ENCODE results near the gene DNAH8.

The DNAH8 gene

DNA sequence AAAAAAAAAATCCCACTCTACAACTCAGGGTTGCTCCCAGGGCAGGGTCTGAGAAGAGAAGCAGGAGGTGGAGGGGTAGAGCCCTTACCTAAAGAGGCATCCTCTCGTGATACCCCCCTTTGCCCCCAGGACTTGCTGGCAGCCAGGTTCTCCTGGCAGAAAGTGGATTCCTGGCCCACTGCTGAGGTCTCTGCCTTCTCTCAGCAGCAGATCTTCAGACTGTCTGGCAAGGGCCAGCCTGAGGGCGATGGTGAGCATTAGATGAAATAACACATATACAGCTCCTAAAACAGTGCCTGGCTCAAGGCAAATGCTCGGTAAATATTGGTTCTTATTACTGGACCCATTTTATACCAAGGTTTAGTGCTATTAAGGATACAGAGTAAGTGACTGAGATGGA, 328.7 kb downstream of the DNAH8 start:
- H3K27ac Mint-ChIP-seq: no peak overlapping the region
- ATAC-seq (replicated peaks) (no peak), DNase-seq (no peak)
- H3K4me3 Mint-ChIP-seq: no peak overlapping the region
- H3K27me3 Mint-ChIP-seq: peaks cover 28 to 84% of the 10 kb centered on the region in 2 donors
- no peaks in the 10 kb centered on the region for H3K36me3 Mint-ChIP-seq (ENCODE audit: insufficient read depth)
- H3K9me3 Mint-ChIP-seq: no peaks in the 10 kb centered on the region
- H3K4me1 Mint-ChIP-seq (ENCODE audit: low read depth in 2 of 2): no peaks in the 10 kb centered on the region

DNA sequence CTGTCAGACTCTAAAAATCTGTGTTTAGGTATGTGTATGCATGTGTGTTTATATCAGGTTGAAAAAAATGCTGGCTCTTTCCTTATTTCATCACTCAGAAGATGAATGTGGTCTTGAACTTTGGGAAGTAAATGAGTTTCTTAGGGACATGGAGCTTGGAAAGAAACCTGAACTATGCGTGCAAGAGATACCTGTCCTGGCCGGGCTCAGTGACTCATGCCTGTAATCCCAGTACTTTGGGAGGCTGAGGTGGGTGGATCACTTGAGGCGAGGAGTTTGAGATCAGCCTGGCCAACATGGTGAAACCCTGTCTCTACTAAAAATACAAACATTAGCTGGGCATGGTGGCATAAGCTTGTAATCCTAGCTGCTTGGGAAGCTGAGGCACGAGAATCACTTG, 329.1 kb downstream of the DNAH8 start:
- no peak for ATAC-seq (replicated peaks)
- Mint-ChIP-seq H3K27me3 (peaks cover 28 to 84% of the 10 kb centered on the region in 2 donors), H3K4me3 (no peak overlapping the region), H3K36me3 (ENCODE audit: insufficient read depth) (no peaks in the 10 kb centered on the region), H3K27ac (no peak overlapping the region), H3K9me3 (no peaks in the 10 kb centered on the region), H3K4me1 (ENCODE audit: low read depth in 2 of 2) (peaks cover 1 to 2% of the 10 kb centered on the region in 2 donors)
- DNase-seq: no peak

DNA sequence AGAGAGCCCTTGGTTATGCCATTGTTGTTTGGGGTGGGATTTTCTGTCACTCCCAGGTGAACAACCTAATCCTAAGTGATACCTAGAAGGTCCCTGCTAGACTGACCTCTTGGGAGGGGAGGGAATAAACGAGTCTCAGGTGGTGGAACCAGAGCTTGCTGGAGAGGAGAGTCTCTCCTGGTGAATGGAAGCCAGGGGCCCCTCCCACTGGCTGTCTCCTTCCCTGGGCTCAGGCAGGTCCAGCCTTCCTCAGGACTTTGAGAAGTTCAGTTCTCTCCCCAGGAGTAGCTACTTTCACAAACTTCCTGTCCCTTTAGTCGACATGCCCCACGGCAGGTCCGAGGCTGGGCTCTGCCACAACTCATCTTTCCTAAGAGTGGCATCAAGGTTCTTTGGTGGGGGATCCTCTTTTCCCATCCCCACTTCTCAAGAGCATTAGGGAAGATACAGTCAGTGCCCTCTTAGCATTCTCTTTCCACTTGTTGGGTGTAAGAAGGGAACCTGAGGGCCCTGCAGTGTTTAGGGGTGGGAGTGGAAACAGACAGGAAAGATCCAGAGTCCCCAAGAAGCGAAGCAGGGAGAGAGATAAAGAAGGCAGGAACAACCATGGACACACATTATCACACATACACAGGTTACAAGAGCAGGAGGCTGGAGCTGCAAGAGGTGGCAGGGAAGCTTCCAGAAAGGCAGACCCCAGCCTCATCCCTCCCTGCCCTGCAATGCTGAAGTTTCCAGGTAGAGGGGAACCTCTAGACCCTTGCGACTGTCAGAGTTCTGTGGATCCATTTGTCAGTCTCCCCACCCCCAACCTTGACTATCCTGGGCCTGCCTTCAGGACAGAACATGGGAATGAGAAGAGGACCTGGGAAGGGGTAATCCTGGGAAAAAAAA, 332.6 kb downstream of the DNAH8 start:
- H3K27ac Mint-ChIP-seq: no peak overlapping the region

DNA sequence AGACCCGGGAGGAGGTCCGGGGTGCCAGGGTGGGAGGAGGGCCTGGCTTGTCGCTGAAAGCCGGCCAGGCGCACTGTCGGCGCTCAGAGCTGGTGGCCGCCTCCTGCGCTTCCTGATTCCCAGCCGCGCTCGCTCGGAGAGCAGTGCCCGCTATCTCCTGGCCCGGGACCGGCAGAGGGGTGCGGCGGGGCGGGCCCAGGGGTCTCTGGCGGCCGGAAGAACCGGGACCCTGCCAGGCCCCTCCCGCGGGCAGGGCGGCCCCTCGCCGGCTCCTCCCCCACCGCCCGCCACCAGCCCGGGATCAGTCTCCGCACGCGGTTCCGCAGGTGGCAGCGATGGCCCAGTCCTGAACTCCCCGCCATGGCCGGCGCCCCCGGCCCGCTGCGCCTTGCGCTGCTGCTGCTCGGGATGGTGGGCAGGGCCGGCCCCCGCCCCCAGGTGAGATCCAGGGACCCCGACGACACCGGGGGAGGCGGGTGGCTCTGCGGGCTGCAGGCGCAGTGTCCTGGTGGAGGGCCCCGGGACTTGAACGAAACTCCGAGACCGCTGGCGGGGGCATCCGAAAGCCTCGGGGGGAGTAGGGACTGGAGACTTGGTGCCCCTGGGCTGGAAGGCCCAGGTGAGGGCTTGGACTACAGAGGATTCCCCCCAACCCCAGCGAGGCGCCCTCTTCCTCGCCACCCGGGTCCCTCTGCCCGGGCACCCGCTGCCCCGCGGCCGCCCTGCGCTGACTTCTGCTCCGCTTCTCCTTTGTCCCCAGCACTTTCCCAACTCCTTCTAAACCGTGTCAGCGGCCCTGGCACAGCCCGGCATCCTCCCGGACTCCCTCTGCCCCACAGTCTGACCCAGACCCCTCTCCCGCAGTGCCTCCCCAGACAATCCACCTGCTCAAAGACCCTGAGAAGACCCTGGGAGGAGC, 333.6 kb downstream of the DNAH8 start, which contains the start of gene GLP1R:
TSS of gene GLP1R (plus strand) at position 301 of the 919 bp plus-strand sequence. CDS start at position 361, 60 bp downstream.
- peaks cover 36 to 88% of the 10 kb centered on the region in 2 donors for H3K27me3 Mint-ChIP-seq
- H3K36me3 Mint-ChIP-seq (ENCODE audit: insufficient read depth): no peaks in the 10 kb centered on the region
- peak within 1 kb of the TSS; percentile 74 to 85 for H3K4me3 Mint-ChIP-seq
- H3K27ac Mint-ChIP-seq: peak within 1 kb of the TSS in 1 of 2 donors; percentile 82
- no peak for ATAC-seq (replicated peaks)
- peaks cover 13 to 23% of the 10 kb centered on the region in 2 donors for H3K4me1 Mint-ChIP-seq (ENCODE audit: low read depth in 2 of 2)
- no peaks in the 10 kb centered on the region for H3K9me3 Mint-ChIP-seq
- DNase-seq: no peak

More for the DNA sequence above, 332.6 kb downstream of the DNAH8 start:
- Mint-ChIP-seq H3K27me3 (peaks cover 32 to 85% of the 10 kb centered on the region in 2 donors), H3K9me3 (no peaks in the 10 kb centered on the region), H3K36me3 (ENCODE audit: insufficient read depth) (no peaks in the 10 kb centered on the region), H3K4me3 (peak overlapping the region in 1 of 2 donors; percentile 48), H3K4me1 (ENCODE audit: low read depth in 2 of 2) (peaks cover 13 to 21% of the 10 kb centered on the region in 2 donors)
- no peak for ATAC-seq (replicated peaks)
- DNase-seq: no peak

DNA sequence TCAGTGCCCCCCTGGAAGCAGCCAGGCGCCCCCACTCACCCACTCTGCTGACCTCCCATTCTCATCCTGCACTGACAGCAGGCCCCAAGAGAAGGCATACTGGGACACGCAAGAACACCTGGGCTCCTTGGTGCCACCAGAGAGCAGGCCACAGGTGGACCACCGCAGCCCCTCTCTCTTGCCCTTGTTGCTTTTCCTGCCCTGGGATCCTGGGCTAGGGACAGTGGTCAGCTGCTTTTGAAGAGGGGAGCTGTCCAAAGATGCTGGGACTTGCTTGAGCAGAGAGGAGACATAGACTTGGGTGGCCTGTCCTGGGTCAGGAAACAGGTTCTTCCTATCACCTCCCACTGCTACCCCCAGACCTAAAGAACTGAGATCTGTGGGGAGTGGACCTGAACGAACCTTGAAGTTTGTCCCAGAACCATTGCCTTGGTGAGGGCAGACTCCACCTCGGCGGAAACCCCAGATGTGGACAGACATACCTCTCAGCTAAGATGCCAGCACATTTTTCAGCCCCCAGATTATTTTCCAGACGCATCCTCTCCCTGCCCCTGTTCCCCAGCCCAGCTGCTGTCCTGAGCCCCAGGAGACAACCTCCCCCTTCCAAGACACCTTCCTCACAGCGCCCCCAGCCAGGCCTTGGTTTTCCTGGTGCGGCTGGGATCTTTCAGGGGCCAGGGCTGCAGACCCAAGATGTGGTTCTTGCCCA, 334.6 kb downstream of the DNAH8 start:
- Mint-ChIP-seq H3K27ac (peak overlapping the region in 1 of 2 donors; percentile 82), H3K9me3 (no peaks in the 10 kb centered on the region), H3K36me3 (ENCODE audit: insufficient read depth) (no peaks in the 10 kb centered on the region), H3K4me3 (peak overlapping the region; percentile 74 to 85), H3K4me1 (ENCODE audit: low read depth in 2 of 2) (peaks cover 13 to 23% of the 10 kb centered on the region in 2 donors), H3K27me3 (peaks cover 38 to 90% of the 10 kb centered on the region in 2 donors)
- no peak for DNase-seq
- ATAC-seq (replicated peaks): no peak

DNA sequence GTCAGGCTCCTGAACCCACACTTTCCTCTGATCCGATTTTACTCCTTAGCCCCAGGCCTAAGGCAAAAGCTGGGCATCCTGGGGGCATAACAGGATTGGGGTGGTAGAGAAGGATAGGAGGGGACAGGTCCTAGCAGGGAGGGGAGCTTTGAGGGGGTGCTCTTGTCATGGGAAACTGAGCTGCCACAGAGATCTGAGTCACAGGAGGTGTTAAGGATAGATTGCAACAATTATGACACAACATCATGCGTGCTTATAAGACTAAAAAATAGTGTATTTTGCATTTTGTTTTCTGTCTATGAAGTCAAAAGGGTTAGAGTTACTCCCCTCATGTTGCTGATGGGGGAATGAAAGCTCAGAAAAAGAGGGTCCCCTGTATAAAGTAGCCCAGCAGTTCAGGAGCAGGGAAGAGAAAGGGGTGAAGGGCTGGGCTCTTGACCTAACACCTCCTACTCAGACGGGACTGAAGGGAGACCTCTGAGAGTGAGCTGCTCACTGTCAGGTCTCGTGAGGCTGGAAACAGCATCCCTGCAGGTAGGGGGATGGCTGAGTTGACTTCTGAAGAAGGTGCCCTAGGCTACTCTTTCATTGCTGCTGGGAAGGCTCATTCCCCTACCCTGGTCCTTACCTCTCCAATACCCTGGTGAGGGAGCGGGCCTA, 335.5 kb downstream of the DNAH8 start:
- no peaks in the 10 kb centered on the region for H3K36me3 Mint-ChIP-seq (ENCODE audit: insufficient read depth)
- ATAC-seq (replicated peaks) (no peak), DNase-seq (no peak)
- H3K4me3 Mint-ChIP-seq: no peak overlapping the region
- no peaks in the 10 kb centered on the region for H3K9me3 Mint-ChIP-seq
- peaks cover 38 to 86% of the 10 kb centered on the region in 2 donors for H3K27me3 Mint-ChIP-seq
- peaks cover 13 to 23% of the 10 kb centered on the region in 2 donors for H3K4me1 Mint-ChIP-seq (ENCODE audit: low read depth in 2 of 2)
- H3K27ac Mint-ChIP-seq: no peak overlapping the region

DNA sequence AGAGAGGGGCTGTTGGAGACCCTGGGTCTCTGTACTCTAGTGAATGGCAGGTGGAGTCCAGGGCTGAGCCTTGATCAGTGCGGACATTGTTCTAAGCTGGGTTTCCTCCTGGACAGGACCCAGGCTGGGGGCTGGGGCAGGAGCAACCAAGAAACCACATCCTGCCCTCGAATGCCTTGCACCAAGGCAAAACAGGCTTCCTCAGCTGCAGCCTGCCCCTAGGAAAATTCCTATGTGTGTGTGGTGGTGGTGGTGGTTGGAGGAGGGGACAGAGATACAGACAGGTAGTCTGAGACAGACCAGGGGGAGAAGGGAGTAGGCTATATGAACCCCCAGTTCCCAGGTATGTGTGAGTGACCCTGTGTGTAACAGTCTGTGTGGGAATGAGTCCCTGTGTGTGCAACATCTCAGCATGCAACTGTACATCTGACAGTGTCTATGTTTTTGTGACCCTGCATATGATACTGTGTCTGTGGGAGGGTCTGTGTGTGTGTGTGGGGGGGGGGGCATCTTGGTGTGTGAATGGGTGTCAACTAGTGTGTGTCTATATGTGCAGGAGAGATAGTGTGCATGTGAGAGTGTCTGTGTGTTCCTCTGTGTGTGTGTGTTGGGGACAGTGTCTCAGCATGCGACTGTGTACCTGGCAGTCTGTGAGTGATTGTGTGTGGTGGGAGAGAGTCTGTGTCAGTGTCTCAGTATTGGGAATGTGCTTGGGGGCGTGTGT, 336.4 kb downstream of the DNAH8 start:
- Mint-ChIP-seq H3K4me3 (no peak overlapping the region), H3K9me3 (no peaks in the 10 kb centered on the region), H3K27ac (peak overlapping the region in 1 of 2 donors; percentile 5), H3K4me1 (ENCODE audit: low read depth in 2 of 2) (peaks cover 13 to 24% of the 10 kb centered on the region in 2 donors), H3K36me3 (ENCODE audit: insufficient read depth) (no peaks in the 10 kb centered on the region), H3K27me3 (peaks cover 38 to 86% of the 10 kb centered on the region in 2 donors)
- DNase-seq: no peak
- ATAC-seq (replicated peaks): no peak

DNA sequence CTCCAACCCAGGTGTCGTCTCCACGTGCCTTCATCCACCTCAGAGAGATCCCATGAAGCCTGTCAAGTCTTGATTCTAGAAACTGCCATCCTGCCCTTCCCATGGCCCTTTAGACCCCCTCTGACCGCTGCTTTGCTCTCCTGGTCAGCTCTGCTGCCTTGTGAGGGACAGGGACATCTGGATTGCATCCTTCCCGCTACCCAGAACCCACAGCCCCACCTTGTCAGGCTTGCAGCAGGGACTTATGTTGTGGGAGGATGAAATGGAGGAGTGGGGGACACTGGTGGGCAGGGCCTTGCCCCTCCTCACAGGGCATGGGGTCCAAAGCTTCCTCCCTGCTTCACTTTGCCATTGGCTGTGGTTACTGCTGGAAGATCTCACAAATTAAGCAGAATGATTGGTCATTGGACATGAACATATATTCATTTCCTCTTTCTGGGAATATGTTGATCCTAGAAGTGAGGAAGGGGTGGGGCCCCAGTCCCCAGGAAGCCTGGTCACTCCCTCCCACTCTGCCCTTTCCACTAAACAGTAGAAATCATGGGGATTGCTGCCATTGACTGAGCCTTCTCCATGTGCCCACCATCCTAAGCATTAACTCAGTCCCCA, 338.0 kb downstream of the DNAH8 start:
- no peaks in the 10 kb centered on the region for H3K9me3 Mint-ChIP-seq
- H3K36me3 Mint-ChIP-seq (ENCODE audit: insufficient read depth): no peaks in the 10 kb centered on the region
- peaks cover 13 to 26% of the 10 kb centered on the region in 2 donors for H3K4me1 Mint-ChIP-seq (ENCODE audit: low read depth in 2 of 2)
- H3K27ac Mint-ChIP-seq: peak overlapping the region in 1 of 2 donors; percentile 89
- H3K27me3 Mint-ChIP-seq: peaks cover 25 to 78% of the 10 kb centered on the region in 2 donors
- ATAC-seq (replicated peaks) (no peak), DNase-seq (no peak)
- no peak overlapping the region for H3K4me3 Mint-ChIP-seq

DNA sequence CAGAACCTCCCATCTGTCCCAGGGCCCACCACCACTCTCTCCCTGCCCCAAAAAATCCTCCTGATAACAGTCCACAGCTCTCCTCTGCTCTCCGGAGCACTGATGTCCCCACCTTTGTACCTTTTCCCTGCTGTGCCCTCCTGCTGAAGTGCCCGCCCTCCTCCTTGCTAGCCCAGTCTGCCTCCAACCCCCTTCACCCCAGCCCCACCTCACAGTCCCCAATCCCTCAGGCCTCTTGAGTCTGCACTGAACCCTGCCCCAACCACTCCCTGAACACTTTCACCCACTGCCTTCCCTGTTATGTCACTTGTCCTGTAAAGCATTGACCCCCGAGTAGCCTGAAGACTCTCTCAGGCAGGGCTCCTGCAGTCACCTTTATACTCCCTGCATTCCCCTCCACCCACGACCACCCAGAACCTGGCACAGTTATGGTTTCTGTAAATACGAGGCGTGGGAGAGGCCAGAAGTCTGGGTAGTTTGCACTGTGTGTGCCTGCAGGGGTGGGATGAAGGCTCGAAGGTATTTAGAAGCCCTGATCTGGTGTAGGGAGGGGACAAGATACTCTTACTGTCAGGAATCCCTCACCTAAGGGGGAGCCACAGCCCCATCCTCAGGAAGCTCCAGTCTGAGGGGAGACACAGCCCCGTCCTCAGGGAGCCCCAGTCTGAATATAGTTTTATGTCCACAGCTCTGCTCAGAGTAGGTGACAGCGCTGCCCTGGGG, 338.9 kb downstream of the DNAH8 start:
- ATAC-seq (replicated peaks) (no peak), DNase-seq (no peak)
- Mint-ChIP-seq H3K27ac (no peak overlapping the region), H3K4me1 (ENCODE audit: low read depth in 2 of 2) (peaks cover 12 to 26% of the 10 kb centered on the region in 2 donors), H3K36me3 (ENCODE audit: insufficient read depth) (no peaks in the 10 kb centered on the region), H3K9me3 (no peaks in the 10 kb centered on the region), H3K4me3 (no peak overlapping the region), H3K27me3 (peaks cover 24 to 81% of the 10 kb centered on the region in 2 donors)

DNA sequence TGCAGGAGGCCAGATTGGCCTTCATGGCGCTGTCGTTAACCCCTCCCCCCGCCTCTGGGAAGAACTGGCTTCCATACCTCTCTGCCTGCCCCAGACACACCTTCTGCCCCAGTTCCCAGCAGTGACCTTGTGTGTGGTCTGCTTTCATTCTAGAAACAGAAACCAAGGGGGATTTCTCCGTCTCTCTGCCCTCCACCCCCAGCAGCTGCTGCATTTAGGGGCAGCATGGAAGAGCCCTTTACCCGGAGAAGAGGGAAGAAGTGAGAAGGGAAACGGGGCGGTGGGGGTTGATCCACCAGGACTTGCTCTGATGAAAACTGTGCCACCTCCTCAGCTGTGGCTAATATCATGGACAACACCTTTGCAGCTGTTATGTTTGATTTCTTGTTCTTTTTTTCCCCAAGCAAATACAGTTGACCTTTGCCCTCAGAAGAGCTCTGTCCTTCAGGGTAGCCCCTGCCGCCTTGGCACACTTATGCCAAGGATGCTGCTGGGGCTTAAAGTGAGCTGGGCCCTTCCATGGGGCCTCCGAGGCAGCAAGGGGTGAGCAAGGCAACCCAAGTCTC, 339.5 kb downstream of the DNAH8 start:
- peaks cover 18 to 81% of the 10 kb centered on the region in 2 donors for H3K27me3 Mint-ChIP-seq
- ATAC-seq (replicated peaks): no peak
- H3K27ac Mint-ChIP-seq: no peak overlapping the region
- DNase-seq: no peak
- peaks cover 9 to 21% of the 10 kb centered on the region in 2 donors for H3K4me1 Mint-ChIP-seq (ENCODE audit: low read depth in 2 of 2)
- H3K36me3 Mint-ChIP-seq (ENCODE audit: insufficient read depth): no peaks in the 10 kb centered on the region
- no peak overlapping the region for H3K4me3 Mint-ChIP-seq
- H3K9me3 Mint-ChIP-seq: no peaks in the 10 kb centered on the region

DNA sequence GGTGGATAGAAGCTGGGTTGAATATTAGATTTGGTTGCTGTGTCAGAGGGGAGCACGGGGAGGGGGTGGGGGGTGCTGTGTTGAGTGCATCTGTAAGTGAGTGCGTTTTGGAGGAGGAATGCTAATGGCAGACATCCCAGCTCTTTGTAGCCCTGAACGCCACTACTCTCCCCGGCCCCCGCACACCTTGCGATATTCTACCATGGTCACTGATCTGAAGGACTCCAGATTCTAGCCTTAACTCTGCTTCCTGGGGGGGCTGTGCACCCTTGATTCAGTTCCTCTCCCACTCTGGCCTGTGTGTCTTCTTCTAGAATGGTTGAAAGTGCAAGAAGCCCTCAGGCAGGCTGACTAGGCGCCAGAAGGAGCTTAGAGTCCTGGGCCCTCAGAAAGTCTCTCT, 340.6 kb downstream of the DNAH8 start:
- H3K27me3 Mint-ChIP-seq: peaks cover 20 to 81% of the 10 kb centered on the region in 2 donors
- DNase-seq (no peak), ATAC-seq (replicated peaks) (no peak)
- peaks cover 9 to 20% of the 10 kb centered on the region in 2 donors for H3K4me1 Mint-ChIP-seq (ENCODE audit: low read depth in 2 of 2)
- H3K9me3 Mint-ChIP-seq: no peaks in the 10 kb centered on the region
- no peak overlapping the region for H3K4me3 Mint-ChIP-seq
- no peak overlapping the region for H3K27ac Mint-ChIP-seq
- H3K36me3 Mint-ChIP-seq (ENCODE audit: insufficient read depth): no peaks in the 10 kb centered on the region

Data from effector memory CD8-positive, alpha-beta T cell (primary cell).